ENCODE measurements around the gene ZNF384. TPM values are rescaled to one million over a fixed set of nuclear protein-coding genes. Genes with fewer than 3 reads are reported as not detected.

ZNF384 gene
- total and polyA plus RNA-seq, 10 of the 15 experiments (the other 5 are each of a cell fraction or from before 2014, with no cell fraction given), result 0.46 to 81.5 (median 30.5) TPM

- Histone ChIP-seq H3K4me1 (ENCODE audit: control insufficient read depth, insufficient read depth, low read length) (peaks cover 60% of the 10 kb centered on the region), H3K79me2 (ENCODE audit: control insufficient read depth, insufficient read depth, low read length) (peaks cover 14% of the 10 kb centered on the region), H3K9me3 (replicated peaks; ENCODE audit: control insufficient read depth, insufficient read depth, low read length) (no peaks in the 10 kb centered on the region), H3K27ac (ENCODE audit: control insufficient read depth, insufficient read depth) (peak overlapping the region; percentile 53), H4K20me1 (ENCODE audit: control insufficient read depth, insufficient read depth) (no peaks in the 10 kb centered on the region), H3K9ac (ENCODE audit: control insufficient read depth, insufficient read depth, low read length) (peak overlapping the region; percentile 60), H3K27me3 (replicated peaks in 1 of 2; ENCODE audit: control insufficient read depth in 2 of 2, insufficient read depth in 2 of 2, low read length in 1 of 2) (no peaks in the 10 kb centered on the region), H3K4me3 (peak overlapping the region; percentile 48), H3K36me3 (ENCODE audit: control insufficient read depth in 2 of 2, insufficient read depth in 2 of 2, low read length in 1 of 2) (no peaks in the 10 kb centered on the region), H3K4me2 (ENCODE audit: control insufficient read depth, insufficient read depth) (peak overlapping the region; percentile 89), H2AFZ (ENCODE audit: control insufficient read depth, low read depth, low read length) (peak overlapping the region; percentile 76)
- ChIA-PET CTCF (interaction anchor here (0.5 to 2.4 kb wide), 11 partner anchors 9 to 252 kb away, joined by 3 to 13 read pairs (median 4); partner anchors contain the start of gene SPSB2), POLR2A (interaction anchor here (0.6 to 4.9 kb wide), 18 partner anchors 8 to 216 kb away, joined by 3 to 47 read pairs (median 4); partner anchors contain the start of genes CD27, CDCA3, IFFO1 and NOP2), SMC1A (ENCODE audit: uncharacterized antibody, unreplicated experiment) (interaction anchor here (0.7 to 2.2 kb wide), 9 partner anchors 9 to 54 kb away, joined by 3 to 21 read pairs (median 5); partner anchors contain the start of gene ZNF384), RAD21 (ENCODE audit: unreplicated experiment) (interaction anchor here (0.5 to 3.6 kb wide), 18 partner anchors 8 to 300 kb away, joined by 3 to 23 read pairs (median 4); partner anchors contain the start of genes CDCA3, COPS7A, GAPDH and MLF2)
- 13% methylated on average over 5 of the region's 5 CpGs for WGBS (ENCODE audit: insufficient coverage, insufficient replicate concordance, low lambda C conversion rate, missing lambda C conversion rate)
- intact Hi-C loops (cut with micrococcal nuclease; ENCODE audit: unreplicated experiment) (no loop called here), in situ Hi-C loops (cut with MboI) (no loop called here)
- ATAC-seq (peak; percentile 55), DNase-seq (ENCODE audit: low read depth, low spot score) (no peak), FAIRE-seq (no peak)
- TSS peak; percentile 80 for BruUV-seq (replicated peaks)
- TF ChIP-seq POLR2A (IDR thresholded peaks at IDR 0.05; ENCODE audit: low read depth, low read length) (no peak), BCL11A (IDR thresholded peaks at IDR 0.05; ENCODE audit: low read depth, low read length) (peak; percentile 88), GATAD2B (conservative IDR thresholded peaks at IDR 0.05; ENCODE audit: low read depth) (peak; percentile 83), CHD1 (IDR thresholded peaks at IDR 0.05; ENCODE audit: low read depth, low read length) (no peak), ZNF274 (IDR thresholded peaks at IDR 0.05; ENCODE audit: insufficient read depth, insufficient read length) (no peak), NBN (IDR thresholded peaks at IDR 0.05) (peak; percentile 82), WRNIP1 (IDR thresholded peaks at IDR 0.05; ENCODE audit: borderline replicate concordance, low read depth, low read length) (no peak), SMAD1 (IDR thresholded peaks at IDR 0.05; ENCODE audit: low read depth, partially characterized antibody) (peak; percentile 18), FOXK2 (IDR thresholded peaks at IDR 0.05) (no peak), E4F1 (IDR thresholded peaks at IDR 0.05; ENCODE audit: borderline replicate concordance, partially characterized antibody) (no peak), JUND (IDR thresholded peaks at IDR 0.05; ENCODE audit: low read depth, low read length) (peak; percentile 91), ASH2L (IDR thresholded peaks at IDR 0.05; ENCODE audit: borderline replicate concordance, low read depth) (no peak), TBL1XR1 (IDR thresholded peaks at IDR 0.05; ENCODE audit: low read depth, low read length) (no peak), DPF2 (IDR thresholded peaks at IDR 0.05) (peak; percentile 95), CBFB (IDR thresholded peaks at IDR 0.05; ENCODE audit: low read depth) (0 out of 2 replicates have a peak, but pooled peaks have one; percentile 40)
- TF ChIP-seq, protein P1, sequence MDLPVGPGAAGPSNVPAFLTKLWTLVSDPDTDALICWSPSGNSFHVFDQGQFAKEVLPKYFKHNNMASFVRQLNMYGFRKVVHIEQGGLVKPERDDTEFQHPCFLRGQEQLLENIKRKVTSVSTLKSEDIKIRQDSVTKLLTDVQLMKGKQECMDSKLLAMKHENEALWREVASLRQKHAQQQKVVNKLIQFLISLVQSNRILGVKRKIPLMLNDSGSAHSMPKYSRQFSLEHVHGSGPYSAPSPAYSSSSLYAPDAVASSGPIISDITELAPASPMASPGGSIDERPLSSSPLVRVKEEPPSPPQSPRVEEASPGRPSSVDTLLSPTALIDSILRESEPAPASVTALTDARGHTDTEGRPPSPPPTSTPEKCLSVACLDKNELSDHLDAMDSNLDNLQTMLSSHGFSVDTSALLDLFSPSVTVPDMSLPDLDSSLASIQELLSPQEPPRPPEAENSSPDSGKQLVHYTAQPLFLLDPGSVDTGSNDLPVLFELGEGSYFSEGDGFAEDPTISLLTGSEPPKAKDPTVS (IDR thresholded peaks at IDR 0.05; ENCODE audit: low read depth, low read length), result no peak
- TF ChIP-seq, protein P2, sequence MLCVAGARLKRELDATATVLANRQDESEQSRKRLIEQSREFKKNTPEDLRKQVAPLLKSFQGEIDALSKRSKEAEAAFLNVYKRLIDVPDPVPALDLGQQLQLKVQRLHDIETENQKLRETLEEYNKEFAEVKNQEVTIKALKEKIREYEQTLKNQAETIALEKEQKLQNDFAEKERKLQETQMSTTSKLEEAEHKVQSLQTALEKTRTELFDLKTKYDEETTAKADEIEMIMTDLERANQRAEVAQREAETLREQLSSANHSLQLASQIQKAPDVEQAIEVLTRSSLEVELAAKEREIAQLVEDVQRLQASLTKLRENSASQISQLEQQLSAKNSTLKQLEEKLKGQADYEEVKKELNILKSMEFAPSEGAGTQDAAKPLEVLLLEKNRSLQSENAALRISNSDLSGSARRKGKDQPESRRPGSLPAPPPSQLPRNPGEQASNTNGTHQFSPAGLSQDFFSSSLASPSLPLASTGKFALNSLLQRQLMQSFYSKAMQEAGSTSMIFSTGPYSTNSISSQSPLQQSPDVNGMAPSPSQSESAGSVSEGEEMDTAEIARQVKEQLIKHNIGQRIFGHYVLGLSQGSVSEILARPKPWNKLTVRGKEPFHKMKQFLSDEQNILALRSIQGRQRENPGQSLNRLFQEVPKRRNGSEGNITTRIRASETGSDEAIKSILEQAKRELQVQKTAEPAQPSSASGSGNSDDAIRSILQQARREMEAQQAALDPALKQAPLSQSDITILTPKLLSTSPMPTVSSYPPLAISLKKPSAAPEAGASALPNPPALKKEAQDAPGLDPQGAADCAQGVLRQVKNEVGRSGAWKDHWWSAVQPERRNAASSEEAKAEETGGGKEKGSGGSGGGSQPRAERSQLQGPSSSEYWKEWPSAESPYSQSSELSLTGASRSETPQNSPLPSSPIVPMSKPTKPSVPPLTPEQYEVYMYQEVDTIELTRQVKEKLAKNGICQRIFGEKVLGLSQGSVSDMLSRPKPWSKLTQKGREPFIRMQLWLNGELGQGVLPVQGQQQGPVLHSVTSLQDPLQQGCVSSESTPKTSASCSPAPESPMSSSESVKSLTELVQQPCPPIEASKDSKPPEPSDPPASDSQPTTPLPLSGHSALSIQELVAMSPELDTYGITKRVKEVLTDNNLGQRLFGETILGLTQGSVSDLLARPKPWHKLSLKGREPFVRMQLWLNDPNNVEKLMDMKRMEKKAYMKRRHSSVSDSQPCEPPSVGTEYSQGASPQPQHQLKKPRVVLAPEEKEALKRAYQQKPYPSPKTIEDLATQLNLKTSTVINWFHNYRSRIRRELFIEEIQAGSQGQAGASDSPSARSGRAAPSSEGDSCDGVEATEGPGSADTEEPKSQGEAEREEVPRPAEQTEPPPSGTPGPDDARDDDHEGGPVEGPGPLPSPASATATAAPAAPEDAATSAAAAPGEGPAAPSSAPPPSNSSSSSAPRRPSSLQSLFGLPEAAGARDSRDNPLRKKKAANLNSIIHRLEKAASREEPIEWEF (IDR thresholded peaks at IDR 0.05; ENCODE audit: insufficient replicate concordance, low read depth, low read length), result no peak
Measured at GRCh38 chr12:6635375-6635855, 53.8 kb downstream of the ZNF384 start.
